Measurements from ENCODE around the gene ICAM5.
A peak's percentile ranks its signal among the peaks of the same experiment; 100 is the strongest.
"Not testable (repeated sequence)": the region's sequence is repeated elsewhere in the genome, so short reads cannot be mapped to it uniquely, and the experiment has no call there.

ICAM5 gene

GRCh38 chr19:10269333-10270179 is 20.2 kb upstream of the ICAM5 start:
- peak; percentile 65 to 81 for DNase-seq (ENCODE audit: extremely low read depth in 1 of 2, low read depth in 1 of 2)

GRCh38 chr19:10270180-10270615 is 19.6 kb upstream of the ICAM5 start:
- DNase-seq (ENCODE audit: extremely low read depth in 1 of 2, low read depth in 1 of 2): peak in 1 of 2 donors; percentile 56

GRCh38 chr19:10270616-10271394 is 18.9 kb upstream of the ICAM5 start, which contains the start of gene ICAM1:
ICAM1 (plus strand) TSS chr19:10271120; CDS start chr19:10271160, 40 bp downstream.
- peak; percentile 26 to 52 for DNase-seq (ENCODE audit: extremely low read depth in 1 of 2, low read depth in 1 of 2)

GRCh38 chr19:10271543-10272086 is 18.1 kb upstream of the ICAM5 start:
- DNase-seq (ENCODE audit: extremely low read depth in 1 of 2, low read depth in 1 of 2): no peak

- DNase-seq (ENCODE audit: extremely low read depth in 1 of 2, low read depth in 1 of 2): no peak
Measured at GRCh38 chr19:10274589-10274988, 15.2 kb upstream of the ICAM5 start.

GRCh38 chr19:10277795-10278589 is 11.8 kb upstream of the ICAM5 start:
- DNase-seq (ENCODE audit: extremely low read depth in 1 of 2, low read depth in 1 of 2): no peak

- DNase-seq (ENCODE audit: extremely low read depth in 1 of 2, low read depth in 1 of 2): no peak
Measured at GRCh38 chr19:10278935-10279334, 10.8 kb upstream of the ICAM5 start.

GRCh38 chr19:10279737-10280442 is 9.9 kb upstream of the ICAM5 start:
- DNase-seq (ENCODE audit: extremely low read depth in 1 of 2, low read depth in 1 of 2): no peak

GRCh38 chr19:10282043-10282442 is 7.7 kb upstream of the ICAM5 start:
- not testable (repeated sequence) for DNase-seq (ENCODE audit: extremely low read depth in 1 of 2, low read depth in 1 of 2)

GRCh38 chr19:10283301-10284064 is 6.3 kb upstream of the ICAM5 start:
- no peak for DNase-seq (ENCODE audit: extremely low read depth in 1 of 2, low read depth in 1 of 2)

- no peak for DNase-seq (ENCODE audit: extremely low read depth in 1 of 2, low read depth in 1 of 2)
Measured at GRCh38 chr19:10284065-10284959, 5.4 kb upstream of the ICAM5 start.

- no peak for DNase-seq (ENCODE audit: extremely low read depth in 1 of 2, low read depth in 1 of 2)
Measured at GRCh38 chr19:10284960-10285278, 4.8 kb upstream of the ICAM5 start.

- DNase-seq (ENCODE audit: extremely low read depth in 1 of 2, low read depth in 1 of 2): no peak
Measured at GRCh38 chr19:10285393-10285792, 4.4 kb upstream of the ICAM5 start.

GRCh38 chr19:10286803-10287737 is 2.7 kb upstream of the ICAM5 start, which contains the start of gene ICAM4:
ICAM4 (plus strand) TSS chr19:10286955; CDS start chr19:10287013, 58 bp downstream.
- DNase-seq (ENCODE audit: extremely low read depth in 1 of 2, low read depth in 1 of 2): no peak

GRCh38 chr19:10288662-10289166 is 1.0 kb upstream of the ICAM5 start:
- DNase-seq (ENCODE audit: extremely low read depth in 1 of 2, low read depth in 1 of 2): no peak

- DNase-seq (ENCODE audit: extremely low read depth in 1 of 2, low read depth in 1 of 2): no peak
Measured at GRCh38 chr19:10289167-10289835, 451 bp upstream of the ICAM5 start.
